ENCODE data around the gene NKPD1.

The NKPD1 gene

DNA sequence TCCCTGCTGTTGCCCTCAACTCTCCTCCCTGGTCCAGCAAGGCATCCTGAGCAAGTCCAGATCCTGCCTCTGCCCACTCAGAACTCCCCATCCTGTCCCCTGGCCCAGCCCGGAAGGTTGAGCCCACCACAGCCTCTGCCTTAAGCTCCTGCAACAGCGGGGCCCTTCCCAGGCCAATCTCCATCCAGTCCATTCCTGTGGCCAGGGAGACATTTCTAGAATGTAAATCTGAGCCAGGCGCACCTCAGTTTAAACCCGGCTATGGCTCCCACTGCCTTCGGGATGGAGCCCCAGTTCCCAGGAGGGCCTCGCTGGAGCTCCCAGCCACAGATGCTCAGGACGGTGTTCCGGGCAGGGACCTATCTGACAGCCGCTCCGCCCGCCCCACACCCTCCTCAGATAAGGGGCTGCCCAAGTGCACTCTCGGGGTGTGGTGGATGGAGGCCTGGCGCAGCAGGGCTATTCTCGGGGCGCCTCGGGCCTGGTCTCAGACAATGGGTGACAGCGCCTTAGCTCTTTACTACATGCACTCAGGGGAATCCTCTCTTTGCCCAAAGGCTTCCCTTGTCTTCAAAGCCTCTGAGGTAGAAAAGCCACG lies 11.9 kb upstream of the NKPD1 start:
- DNase-seq (ENCODE audit: low read depth in 2 of 2): no peak

DNA sequence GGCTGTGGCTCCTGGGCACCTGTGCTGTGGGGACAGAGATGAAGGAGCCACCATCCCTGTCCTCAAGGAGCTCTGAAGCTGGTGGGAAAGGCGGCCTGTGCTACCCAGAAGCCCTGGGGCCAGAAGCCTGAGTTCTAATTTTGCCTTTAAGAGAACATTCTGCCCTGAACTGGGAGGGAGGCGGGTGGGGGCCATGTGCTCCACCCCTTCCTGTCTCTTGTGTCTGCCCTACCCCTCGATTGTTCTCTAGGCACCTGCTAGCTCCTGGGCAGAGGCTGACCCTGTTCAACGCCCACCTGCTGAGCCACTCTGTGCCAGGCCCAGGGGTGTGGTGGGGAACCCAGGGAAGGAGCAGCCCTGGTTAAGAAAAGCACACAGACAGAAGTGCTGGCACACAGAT lies 11.4 kb upstream of the NKPD1 start:
- no peak for DNase-seq (ENCODE audit: low read depth in 2 of 2)

DNA sequence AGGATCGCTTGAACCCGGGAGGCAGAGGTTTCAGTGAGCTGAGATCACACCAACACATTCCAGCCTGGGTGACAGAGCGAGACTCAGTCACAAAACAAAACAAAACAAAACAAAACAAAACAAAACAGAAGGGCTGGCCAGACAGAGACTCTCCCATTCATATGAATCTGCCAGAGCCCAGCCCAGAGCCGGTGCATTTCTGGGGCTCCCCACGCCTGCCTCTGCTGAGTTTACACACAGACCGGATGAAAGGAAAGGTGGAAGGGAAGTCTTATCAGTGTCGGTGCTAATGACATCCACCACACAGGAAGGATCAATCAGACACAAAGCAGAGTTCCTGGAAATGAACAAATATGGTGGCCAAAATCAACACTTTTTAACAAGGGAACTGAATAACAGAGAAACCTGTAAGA lies 10.4 kb upstream of the NKPD1 start:
- DNase-seq (ENCODE audit: low read depth in 2 of 2): no peak

DNA sequence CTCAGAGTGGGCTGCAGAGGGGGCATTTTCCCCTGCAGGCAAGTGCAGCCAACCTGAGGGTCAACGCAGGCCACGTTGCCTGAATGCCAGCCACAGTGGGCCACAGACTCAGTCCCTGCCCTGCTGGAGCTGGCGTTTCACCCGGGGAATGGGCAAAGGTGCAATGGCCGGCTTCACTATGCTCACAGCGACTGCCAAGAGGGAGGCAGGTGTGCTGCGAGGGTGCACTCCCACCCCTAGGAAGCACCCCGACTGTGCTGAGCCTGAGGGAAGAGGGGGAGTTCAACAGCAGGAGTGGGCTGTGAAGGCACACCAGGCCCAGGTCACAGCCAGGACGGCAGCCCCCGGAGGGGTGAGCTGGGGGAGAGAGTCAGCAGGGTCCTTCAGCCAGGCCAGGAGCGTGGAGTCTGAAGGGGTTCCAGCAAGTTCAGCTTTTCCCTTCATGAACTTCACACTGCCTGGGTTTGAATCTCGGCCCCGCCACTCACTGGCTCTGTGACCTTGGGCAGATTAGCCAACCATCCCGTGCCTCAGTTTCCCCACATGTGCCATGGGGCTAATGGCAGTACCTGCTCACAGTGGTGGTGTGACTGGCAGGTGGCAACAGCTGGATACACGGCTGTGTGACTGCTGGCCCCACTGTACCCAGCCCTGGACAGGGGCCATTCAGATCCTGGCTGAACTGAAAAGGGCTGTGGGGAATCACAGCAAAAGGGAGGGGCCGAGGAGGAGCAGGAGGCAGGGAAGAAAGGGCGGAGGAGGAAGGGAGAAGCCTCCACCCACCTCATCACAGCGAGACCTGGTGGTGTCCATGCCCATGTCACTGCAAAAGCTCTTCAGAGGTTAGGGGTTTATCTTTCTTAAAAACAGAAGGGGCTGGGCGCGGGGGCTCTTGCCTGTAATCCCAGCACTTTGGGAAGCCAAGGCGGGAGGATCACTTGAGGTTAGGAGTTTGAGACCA lies 9.6 kb upstream of the NKPD1 start:
- no peak for DNase-seq (ENCODE audit: low read depth in 2 of 2)

DNA sequence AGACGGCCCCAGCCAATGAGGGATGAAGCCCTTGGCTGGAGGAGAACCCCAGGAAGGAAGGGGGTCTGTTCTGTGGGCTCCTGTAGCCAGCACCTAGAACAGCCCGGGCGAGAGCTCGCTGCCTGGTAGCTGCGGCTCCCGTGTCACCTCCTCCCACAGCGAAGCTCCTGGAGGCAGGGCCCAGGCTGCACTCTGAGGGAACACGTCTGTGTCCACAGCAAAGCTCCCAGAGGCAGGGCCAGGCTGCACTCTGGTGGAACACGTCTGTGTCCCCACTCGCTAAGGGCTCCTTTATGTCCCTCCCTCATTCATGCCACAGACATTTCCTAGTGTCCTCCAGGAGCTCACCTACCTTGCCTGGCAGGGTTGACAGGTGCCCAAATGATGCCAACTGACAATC lies 8.8 kb upstream of the NKPD1 start:
- no peak for DNase-seq (ENCODE audit: low read depth in 2 of 2)

DNA sequence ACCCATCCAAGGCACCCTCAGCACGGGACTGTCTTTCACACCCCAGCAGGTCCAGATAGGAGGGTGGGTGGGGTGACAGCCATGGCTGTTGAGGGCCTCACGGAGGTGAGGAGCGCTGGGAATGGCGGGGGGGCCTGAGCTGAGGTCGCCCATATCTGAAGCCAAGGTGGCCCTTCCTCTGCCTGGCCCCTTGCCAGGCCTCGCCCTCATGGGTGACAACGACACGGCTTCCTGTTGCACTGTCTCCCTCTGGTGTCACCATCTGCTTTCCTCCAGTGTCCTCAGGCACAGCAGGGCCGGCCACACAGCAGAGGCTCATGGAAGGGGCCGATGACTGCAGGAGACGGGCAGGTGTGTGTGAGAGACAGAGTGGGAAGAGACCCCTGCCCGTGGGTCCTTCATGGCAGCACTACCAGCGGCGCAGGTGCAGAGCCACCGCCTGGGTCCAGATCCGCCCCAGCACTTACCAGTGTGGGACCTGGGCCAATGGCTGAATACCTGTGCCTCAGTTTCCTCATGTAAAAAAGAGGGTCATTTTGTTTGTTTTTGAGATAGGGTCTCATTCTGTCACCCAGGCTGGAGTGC lies 8.1 kb upstream of the NKPD1 start:
- no peak for DNase-seq (ENCODE audit: low read depth in 2 of 2)

DNA sequence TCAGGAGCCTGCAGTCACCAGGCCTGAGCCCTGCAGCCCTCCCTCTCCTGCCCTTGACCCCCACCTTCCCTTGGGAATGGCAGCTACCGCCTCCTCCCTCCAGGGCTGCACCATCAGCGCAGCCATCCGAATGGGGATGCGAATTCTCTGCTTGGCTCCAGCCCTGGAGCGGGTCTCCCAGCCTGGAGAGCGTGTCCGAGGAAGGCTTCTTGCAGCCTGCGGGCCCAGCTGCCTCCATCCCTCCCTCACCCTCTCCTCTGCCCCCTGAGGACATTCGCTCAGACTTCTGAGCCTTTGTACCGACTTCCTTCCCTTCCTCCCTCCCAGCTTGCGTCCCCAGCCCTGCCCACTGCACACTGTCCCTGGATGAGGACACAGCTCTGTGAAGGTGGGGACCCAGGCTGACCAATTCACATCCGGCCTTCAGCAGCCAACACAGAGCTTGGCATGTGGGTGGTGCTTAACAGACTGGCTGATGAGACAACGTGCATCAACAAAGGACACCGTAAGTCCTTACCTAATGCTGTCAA lies 6.0 kb upstream of the NKPD1 start:
- DNase-seq (ENCODE audit: low read depth in 2 of 2): no peak

DNA sequence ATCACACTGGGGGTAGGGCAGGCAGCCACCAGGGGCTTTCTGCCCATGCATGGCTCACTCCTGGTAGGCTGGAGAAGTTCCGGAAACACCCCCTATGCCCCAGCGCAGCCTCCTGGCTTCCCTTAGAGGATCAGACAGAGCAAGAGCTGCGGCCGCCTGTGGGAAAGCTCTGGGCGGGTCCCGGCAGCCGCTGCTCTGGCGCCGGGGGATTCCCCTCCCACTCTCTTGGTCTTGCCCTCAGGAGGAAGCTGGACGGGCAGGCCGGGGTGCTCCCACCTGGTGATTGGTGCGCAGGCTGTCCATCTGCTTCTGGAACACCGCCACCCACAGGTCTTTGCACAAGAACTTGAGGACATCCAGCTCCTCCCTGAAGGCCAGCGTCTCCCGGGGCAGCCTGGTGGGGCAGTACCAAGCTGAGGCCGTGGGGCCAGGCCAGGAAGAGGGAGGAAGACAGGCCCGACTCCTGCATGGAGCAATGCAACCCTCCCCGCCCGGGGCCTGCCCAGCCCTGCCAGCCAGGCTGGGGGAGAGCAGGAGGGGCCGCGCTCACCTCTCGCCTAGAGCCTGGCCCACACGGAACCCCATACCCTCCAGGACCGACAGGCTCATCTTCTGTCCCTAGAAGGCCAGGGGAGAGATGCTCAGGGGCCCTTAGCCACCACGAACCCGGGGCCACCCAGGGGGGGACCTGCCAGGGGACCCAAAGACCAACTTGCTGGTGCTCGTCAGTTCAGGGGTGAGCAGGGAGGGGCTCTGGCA lies 4.0 kb upstream of the NKPD1 start:
- DNase-seq (ENCODE audit: low read depth in 2 of 2): peak in 1 of 2 donors; percentile 17

DNA sequence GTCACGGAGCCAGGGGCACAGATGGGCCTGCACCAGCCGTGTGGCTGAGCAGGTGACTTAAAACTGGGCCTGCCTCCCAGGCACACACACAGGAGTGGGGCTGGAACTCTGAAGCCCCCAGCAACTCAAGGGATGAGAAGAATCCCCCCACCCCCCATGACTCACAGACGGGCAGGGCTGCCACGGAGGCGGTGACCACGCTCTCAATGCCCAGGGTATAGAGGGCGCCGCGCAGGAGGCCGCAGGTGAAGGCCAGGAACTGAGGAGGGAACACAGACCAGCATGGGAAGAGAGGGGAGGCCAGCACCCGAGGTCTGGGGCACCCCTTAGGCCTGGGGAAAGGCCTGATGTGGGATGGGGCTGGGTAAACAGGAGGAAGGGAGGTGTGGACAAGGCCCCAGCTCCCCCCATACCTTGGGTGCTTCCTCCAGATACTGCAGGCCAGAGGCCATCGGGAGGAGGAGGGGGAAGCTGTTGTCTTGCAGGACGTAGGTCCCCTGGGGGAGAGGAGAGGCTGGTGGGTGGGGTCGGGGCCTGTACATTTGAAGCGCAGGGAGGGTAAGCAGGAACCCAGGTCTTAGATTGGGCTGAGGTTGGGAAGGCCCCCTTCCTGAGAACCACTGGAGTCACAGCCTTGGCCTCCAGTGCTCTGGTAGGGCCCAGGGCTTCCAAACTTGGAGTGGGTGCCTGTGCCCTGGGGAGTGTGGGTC lies 3.1 kb upstream of the NKPD1 start:
- DNase-seq (ENCODE audit: low read depth in 2 of 2): no peak

DNA sequence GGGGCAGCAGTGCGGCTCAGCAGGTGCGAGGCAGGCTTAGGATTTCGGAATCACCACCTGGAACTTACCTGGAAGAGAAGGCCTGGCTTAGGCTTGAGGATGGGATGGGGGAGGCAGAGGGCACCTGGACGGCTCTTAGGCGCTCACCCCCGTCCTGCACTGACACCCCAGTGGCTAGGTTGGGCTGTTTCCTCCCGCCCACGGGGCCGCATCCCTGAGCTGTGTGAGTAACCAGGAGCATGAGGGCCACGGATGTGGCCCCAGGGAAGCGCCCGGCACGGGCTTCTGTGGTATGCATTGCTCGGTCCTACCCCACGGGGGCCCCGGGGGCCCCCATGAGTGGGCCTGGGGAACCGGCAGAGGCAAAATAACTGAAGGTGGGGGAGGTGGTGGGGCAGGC lies 2.4 kb upstream of the NKPD1 start:
- no peak for DNase-seq (ENCODE audit: low read depth in 2 of 2)

DNA sequence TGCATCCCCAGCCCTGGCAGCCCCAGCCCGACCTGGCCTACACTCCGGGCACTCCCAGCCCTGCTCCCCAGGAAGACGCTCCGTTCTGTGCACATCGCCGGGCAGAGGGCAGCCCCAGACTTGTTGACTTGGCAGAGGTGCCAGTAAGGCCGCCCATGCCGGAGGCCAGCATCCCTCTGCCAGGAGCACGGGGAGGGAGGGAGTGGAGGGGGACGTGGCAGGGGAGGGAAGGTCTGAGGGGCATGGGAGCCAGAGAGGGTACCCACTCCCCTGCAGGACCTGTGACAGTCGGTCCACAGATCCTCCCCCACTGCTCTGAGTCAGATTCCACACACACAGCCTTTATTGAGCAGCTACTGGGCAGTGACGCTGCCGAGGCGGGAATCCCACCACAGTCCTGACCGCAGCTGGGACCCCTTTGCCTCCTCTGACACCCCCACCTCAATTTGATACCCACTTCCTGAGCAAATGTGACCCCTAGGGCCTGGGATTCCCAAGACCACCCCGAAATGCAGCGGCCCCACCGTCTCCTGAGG lies 1.9 kb upstream of the NKPD1 start:
- no peak for DNase-seq (ENCODE audit: low read depth in 2 of 2)

DNA sequence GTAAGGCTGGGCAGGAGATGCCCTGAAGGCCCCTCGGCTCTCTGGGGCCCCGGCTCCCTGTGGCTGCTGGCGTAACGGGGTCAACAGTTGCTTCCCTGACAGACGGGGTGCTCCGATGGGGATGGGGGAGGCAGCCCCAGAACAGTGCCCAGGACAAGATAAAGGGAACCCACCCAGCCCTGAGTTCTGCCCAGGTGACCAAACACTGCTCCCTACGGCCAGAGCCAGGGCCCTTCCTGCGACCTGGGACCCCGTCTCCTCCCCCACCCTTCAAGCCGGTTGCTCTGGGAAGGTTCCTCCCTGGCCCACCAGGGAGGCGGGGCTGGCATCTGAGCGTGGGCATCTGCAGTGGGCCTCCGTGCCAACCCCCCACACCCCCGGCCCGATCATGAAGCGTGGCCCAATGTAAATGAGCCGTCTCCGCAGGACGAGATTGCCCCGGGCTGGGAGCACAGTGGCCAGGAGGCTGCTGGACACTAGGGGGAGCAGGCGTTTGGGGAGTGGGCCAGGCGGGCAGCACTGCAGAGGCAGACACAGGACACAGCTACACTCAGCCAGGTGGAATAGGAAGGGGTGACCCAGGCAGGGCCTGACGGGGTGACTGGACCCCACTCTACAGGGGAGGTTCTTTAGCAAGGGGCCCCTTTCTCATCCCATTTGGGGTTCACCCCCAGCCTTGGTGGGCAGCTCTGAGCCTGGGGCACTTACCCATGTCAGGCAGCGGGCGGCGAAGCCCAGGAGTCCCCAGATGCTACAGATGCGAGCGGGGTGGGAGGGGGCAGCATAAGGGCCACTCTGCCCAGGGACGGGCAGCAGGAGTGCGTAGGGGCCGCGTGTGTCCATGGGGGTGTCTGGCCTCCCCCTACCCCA lies 1.2 kb upstream of the NKPD1 start:
- DNase-seq (ENCODE audit: low read depth in 2 of 2): no peak

DNA sequence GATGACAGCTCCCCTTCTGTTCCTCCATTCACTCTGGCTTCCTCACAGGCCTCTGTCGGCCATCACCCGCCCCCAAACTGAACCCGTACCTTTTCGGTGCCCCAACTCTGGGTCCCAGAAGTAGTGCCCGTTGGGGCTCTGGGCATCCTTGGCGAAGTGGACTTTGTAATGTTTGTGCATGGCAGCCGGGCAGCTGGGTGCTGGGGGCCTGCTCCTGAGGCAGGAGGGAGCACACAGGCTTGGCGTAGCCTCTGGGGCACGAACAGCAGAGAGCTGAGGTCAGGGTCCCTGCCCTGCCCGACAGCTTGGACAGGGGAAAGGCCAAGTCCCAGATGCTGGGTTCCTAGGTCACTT lies 834 bp downstream of the NKPD1 start:
- no peak for DNase-seq (ENCODE audit: low read depth in 2 of 2)

DNA sequence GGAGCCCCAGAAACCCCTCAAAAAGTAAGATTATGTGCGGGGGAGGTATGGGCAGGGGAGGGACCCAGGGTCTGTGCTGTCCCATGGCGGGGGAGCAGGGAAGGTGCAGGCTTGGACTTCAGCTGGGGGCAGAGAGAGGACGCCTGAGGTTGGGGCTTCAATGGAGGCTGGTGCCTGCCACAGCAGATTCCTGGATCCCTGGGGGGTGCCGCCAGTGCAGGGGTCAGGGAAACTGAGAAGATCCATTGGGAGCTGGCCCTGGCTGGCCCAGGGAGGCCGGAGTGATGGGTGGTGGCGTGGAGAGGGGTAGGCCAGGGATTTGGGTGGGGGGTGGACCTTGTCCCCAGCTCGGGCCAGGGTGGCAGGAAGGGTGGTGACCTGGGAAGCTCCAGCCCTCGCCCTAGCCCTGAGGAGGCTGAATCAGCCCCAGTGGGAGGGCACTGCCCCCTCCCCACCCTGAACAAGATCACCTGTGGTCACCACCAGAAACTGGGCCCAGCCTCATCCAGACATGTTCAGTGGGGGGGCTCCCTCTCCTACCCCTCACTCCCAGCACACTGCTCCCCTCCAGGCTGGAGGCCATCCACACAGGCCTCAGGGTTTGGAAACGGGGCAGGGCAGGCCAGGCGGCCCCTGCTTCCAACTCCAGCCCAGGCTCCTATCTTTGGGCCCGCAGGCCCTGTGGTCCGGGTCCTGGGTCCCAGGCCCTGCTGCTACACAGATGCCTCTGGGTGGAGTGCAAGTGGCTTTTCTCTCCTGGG lies 1.4 kb downstream of the NKPD1 start:
- no peak for DNase-seq (ENCODE audit: low read depth in 2 of 2)

DNA sequence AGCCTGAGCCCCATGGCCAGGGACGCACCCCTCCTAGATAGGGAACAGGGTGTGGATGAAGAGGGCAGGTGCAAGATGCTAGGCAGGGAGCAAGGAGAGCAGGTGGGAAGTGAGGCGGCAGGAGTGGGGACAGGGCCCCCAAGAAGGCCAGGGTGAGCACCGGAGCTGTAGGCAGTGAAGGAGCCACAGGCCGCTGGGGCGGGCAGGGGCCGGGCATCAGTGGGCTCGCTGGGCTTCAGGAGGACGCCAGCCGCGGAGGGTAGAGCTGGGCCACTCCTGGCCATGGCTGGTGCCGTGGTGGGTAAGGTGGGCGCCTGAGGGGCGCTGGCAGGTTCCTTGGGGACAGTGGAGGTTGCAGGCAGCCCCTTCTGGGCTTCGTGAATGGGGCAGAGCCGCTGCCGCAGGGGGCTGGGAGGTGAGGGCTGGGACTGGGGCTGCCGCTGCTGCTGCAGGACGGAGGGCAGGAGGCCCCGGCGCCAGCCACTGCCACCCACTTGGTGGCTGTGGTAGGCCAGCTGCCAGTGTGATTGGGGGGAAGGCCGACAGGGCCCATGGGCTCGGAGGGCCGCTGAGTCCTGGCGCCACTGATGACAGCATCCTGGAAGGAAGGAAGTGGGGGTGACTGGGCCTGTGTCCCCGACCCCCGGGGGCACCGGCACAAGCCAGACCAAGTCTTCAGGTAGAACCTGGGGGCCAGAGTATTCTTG lies 2.1 kb downstream of the NKPD1 start:
- no peak for DNase-seq (ENCODE audit: low read depth in 2 of 2)

DNA sequence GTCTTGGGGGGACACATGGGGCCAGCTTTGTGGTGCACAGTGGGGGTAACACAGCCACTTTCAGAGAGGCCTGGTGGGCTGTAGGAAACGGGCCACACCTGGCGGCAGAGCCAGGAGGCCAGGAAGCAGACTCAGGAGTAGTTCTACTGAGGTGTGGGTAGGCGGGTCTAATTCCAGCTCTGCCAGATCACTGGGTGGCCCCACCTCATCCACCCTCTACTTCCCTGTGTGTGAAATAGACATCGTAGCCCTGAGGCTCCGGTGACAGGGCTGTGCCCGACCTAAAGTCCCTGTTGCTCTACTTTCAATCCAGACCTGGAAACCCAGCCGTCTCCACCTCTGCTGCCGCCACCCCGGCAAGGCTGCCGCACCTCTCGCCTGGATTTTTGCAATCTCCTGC lies 4.0 kb downstream of the NKPD1 start:
- DNase-seq (ENCODE audit: low read depth in 2 of 2): no peak

DNA sequence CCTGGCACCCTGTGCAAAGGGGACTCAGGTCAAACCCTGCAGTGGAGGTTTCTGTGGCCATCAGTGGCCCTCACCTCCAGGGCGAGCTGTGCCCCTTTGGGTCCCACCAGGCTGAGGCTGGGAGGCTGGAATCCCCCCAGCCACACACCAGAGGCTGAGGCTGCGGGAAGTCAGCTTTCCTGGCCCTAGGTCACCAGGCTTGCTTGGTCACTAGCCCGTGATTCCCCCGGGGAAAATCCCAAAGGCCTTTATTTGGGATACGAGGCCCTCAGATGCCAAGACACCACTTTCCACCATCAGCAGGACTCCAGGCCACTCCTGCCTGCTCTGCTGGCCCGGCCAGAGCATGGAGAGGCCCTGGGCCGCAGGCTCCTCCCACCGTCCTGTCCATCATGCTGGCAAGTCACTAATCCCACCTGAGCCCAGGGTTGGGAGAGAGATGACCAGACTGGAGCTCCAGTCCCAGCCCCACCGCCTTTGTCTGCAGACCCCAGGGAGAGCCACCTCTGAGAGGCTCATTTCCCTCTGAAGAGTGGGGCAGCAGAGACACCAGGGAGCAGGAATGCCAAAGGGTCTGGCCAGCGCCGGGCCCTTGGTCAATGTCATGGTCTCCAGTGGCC lies 4.7 kb downstream of the NKPD1 start:
- no peak for DNase-seq (ENCODE audit: low read depth in 2 of 2)

DNA sequence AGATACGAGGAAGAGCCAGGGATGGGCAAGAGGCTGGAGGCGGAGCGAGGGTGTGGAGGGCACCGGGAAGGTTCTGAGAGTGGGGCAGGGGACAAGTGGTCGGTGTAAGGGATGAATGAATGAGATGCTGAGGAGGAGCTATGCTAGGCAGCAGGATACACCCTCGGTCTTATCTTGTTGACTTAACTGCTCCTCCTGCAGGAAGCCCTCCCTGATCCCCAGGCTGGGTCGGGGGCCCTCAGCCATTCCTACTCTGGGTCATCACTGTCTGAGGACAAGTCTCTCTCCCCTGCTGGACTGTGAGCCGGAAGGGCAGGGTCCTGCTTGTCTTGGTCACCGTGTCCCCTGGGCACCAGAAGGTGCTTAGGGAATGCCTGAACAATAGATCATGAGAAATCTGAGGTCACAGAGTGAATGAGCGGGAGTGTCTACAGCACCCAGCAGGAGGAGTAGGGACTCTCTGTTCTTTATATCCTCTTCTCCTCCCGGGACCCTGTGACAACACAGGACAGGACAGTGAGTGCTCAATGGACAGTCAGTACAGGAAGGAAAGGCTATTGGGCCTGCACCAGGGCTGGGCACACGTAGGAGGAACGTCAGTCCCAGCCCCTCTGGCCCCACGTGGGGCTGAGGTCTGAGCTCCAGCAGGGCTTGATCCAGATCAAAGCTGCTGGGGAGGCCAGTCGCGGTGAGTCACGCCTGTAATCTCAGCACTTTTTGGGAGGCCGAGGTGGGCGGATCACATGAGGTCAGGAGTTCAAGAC lies 6.5 kb downstream of the NKPD1 start:
- DNase-seq (ENCODE audit: low read depth in 2 of 2): no peak
